ENCODE results near the gene MIER2.
"Not testable (repeated sequence)": the region's sequence is repeated elsewhere in the genome, so short reads cannot be mapped to it uniquely, and the experiment has no call there.

MIER2 gene

GRCh38 chr19:344625-345319 lies at the start of gene MIER2:
Gene MIER2, minus strand, starts transcription at chr19:344796. Its CDS starts 14 bp downstream, at chr19:344782.
- peak; percentile 76 for DNase-seq (ENCODE audit: low spot score)

- not testable (repeated sequence) for DNase-seq (ENCODE audit: low spot score)
Measured at GRCh38 chr19:393560-393959, 49.0 kb upstream of the MIER2 start.

- DNase-seq (ENCODE audit: low spot score): no peak
Measured at GRCh38 chr19:392375-392970, 47.9 kb upstream of the MIER2 start.

GRCh38 chr19:391726-392374 lies 47.3 kb upstream of the MIER2 start:
- DNase-seq (ENCODE audit: low spot score): no peak

- no peak for DNase-seq (ENCODE audit: low spot score)
Measured at GRCh38 chr19:391207-391557, 46.6 kb upstream of the MIER2 start.

GRCh38 chr19:390386-391206 lies 46.0 kb upstream of the MIER2 start:
- no peak for DNase-seq (ENCODE audit: low spot score)

GRCh38 chr19:389935-390289 lies 45.3 kb upstream of the MIER2 start:
- no peak for DNase-seq (ENCODE audit: low spot score)

- DNase-seq (ENCODE audit: low spot score): no peak
Measured at GRCh38 chr19:389255-389934, 44.8 kb upstream of the MIER2 start.

- no peak for DNase-seq (ENCODE audit: low spot score)
Measured at GRCh38 chr19:388691-389090, 44.1 kb upstream of the MIER2 start.

GRCh38 chr19:387777-388176 lies 43.2 kb upstream of the MIER2 start:
- DNase-seq (ENCODE audit: low spot score): no peak

GRCh38 chr19:386632-387301 lies 42.2 kb upstream of the MIER2 start:
- DNase-seq (ENCODE audit: low spot score): not testable (repeated sequence)

GRCh38 chr19:386189-386588 lies 41.6 kb upstream of the MIER2 start:
- DNase-seq (ENCODE audit: low spot score): not testable (repeated sequence)

- DNase-seq (ENCODE audit: low spot score): no peak
Measured at GRCh38 chr19:384799-385169, 40.2 kb upstream of the MIER2 start.

- no peak for DNase-seq (ENCODE audit: low spot score)
Measured at GRCh38 chr19:383922-384798, 39.6 kb upstream of the MIER2 start.

GRCh38 chr19:383040-383439 lies 38.4 kb upstream of the MIER2 start:
- no peak for DNase-seq (ENCODE audit: low spot score)

GRCh38 chr19:382578-382977 lies 38.0 kb upstream of the MIER2 start:
- not testable (repeated sequence) for DNase-seq (ENCODE audit: low spot score)

GRCh38 chr19:381901-382300 lies 37.3 kb upstream of the MIER2 start:
- not testable (repeated sequence) for DNase-seq (ENCODE audit: low spot score)

- not testable (repeated sequence) for DNase-seq (ENCODE audit: low spot score)
Measured at GRCh38 chr19:380618-381219, 36.1 kb upstream of the MIER2 start.

- no peak for DNase-seq (ENCODE audit: low spot score)
Measured at GRCh38 chr19:379796-380195, 35.2 kb upstream of the MIER2 start.

GRCh38 chr19:378706-379105 lies 34.1 kb upstream of the MIER2 start:
- DNase-seq (ENCODE audit: low spot score): no peak
